Choroid plexus epithelial cell (primary cell): Measurements from ENCODE around the gene TAB2.

ENCODE experiments used
- DNase-seq: peaks from one replicate; pipeline ENCODE4 v3.0.0-alpha.2; 2010; ENCODE audit warnings: low read depth
- H3K4me3 ChIP-seq: 2 replicates; pipeline ENCODE4 v1.5.1; 2011; ENCODE audit warnings: low read depth, mild to moderate bottlenecking, control low read depth, low read length, moderate library complexity
- CTCF ChIP-seq: conservative IDR thresholded peaks from 2 replicates; pipeline ENCODE4 v1.5.1; 2011; ENCODE audit warnings: low read depth, mild to moderate bottlenecking, control low read depth, inconsistent platforms, low read length, moderate library complexity

TAB2 gene

DNA sequence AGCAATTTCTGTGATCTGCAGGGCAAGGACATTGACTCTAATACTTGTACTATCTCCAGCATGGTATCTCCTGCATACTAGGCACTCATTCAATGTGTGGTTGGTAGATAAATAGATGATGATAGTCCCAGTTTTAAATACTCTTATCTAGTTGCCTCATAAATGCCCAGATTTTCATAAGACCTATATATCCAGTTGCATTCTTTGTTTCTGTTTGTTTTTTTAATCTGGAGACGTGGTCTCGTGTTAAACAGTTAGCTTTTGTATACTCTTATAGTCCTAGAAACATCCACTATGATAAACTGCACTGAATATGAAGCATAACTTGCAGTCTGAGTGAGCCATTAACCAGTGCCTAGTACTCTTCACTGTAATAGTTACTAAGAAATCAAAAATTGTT is 47.0 kb downstream of the TAB2 start:
- no peak overlapping the region for H3K4me3 ChIP-seq
- peak; percentile 29 for DNase-seq
- no peak for TF ChIP-seq CTCF

DNA sequence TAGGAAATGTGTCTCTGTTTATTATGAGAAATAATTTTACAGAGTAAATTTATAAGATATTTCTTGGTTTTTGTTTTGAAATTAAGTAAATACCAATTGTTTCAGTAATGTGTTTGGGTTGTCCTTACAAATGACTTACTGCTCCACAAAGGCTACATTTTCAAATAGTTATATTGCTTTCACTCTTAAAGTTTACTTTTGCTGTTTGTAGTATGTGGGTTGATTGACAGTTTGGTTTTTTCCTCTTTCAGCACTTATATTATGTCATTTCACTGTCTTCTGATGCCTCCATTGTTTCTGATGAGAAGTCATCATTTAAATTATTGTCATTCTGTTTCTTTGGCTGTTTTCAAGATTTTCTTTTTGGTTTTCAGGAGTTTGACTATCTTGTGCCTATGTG is 47.7 kb downstream of the TAB2 start:
- DNase-seq = no peak
- TF ChIP-seq CTCF = no peak
- H3K4me3 ChIP-seq = no peak overlapping the region

DNA sequence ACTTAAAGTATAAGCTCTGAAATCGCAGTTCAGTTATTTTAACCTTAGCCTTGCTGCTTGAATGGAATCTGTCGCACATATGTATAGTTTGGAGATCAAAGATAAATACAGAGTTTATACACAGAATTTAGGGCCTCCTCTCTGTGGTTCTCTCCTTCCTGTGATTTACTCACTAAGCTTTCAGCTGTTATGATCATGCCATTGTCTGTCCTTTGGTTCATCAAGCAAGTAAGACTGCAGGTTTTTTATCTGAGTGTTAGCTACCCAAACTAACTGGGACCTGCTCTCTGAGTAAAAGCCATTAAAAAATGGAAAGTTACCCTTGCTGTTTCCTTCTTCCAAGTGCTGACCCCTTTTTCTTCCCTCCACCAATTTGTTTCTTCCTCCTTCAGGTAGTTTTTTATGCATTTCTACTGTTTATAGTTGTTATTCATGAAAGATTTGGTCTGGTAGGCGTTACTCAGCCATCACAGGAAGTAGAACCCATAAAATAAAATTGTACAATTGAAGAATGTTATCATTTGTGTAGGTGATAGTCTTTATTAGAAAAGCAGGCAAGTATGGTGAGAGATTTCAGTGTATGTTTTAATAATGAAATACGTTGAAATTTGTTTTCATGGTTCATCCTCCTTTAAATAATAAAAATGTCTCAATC is 48.9 kb downstream of the TAB2 start:
- H3K4me3 ChIP-seq = no peak overlapping the region
- TF ChIP-seq CTCF = no peak
- no peak for DNase-seq

GRCh38 chr6:149368065-149368464 is 50.6 kb downstream of the TAB2 start:
- H3K4me3 ChIP-seq = no peak overlapping the region

DNA sequence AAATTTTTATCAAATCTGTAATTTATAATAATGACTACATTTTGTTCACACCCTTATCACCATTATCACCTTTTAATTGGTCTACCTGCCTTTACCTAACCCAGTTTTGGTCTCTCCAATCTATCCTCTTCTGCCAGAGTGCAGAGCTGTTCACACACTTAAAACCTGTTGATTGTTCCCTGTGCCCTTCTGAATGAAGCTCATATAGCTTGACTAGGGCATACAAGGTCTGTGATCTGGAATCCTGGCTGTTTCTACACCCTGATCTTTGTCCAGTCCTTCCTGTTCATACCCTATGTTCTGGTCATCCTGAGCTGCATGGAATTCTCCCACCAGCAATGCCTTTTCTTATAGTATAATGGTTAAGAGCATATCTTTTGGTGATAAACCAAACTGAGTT is 53.6 kb downstream of the TAB2 start:
- no peak for DNase-seq
- no peak for TF ChIP-seq CTCF
- no peak overlapping the region for H3K4me3 ChIP-seq

More at GRCh38 chr6:149368065-149368464, 50.6 kb downstream of the TAB2 start:
- no peak for TF ChIP-seq CTCF
- DNase-seq = no peak

- no peak for DNase-seq
- no peak overlapping the region for H3K4me3 ChIP-seq
- TF ChIP-seq CTCF = no peak
These were observed 54.5 kb downstream of the TAB2 start for GRCh38 chr6:149372062-149372461.

GRCh38 chr6:149373511-149373910 is 56.0 kb downstream of the TAB2 start:
- DNase-seq = no peak
- H3K4me3 ChIP-seq = no peak overlapping the region
- no peak for TF ChIP-seq CTCF
